Measurements from ENCODE around the gene KCNJ6. TPM values are rescaled to one million over a fixed set of nuclear protein-coding genes. Genes with fewer than 3 reads are reported as not detected.
A peak's percentile ranks its signal among the peaks of the same experiment; 100 is the strongest.

The KCNJ6 gene
- total and polyA plus RNA-seq, 2 of the 8 experiments (the other 6 are each of a cell fraction or from before 2014, with no cell fraction given) = 0.51 to 1.2 TPM

- POLR2A ChIA-PET (ENCODE audit: partially characterized antibody) = no interaction called here
- no peak for DNase-seq (ENCODE audit: low read depth in 1 of 2, low spot score in 2 of 2)
- 0 out of 2 replicates have a peak overlapping the region, but pooled peaks have one; percentile 12 for H2BK5ac ChIP-seq (ENCODE audit: low read depth, low read length)
- TF ChIP-seq SIX5 (IDR thresholded peaks at IDR 0.05; ENCODE audit: low read depth, low read length) (no peak), SIN3A (conservative IDR thresholded peaks at IDR 0.05 in 1 of 2, IDR thresholded peaks at IDR 0.05 in 1 of 2; ENCODE audit: low read depth in 1 of 2, low read length in 2 of 2) (no peak), NANOG (IDR thresholded peaks at IDR 0.05; ENCODE audit: insufficient read depth, low read depth, low read length, poor library complexity, severe bottlenecking) (no peak), RNF2 (IDR thresholded peaks at IDR 0.05; ENCODE audit: borderline replicate concordance, low read depth, low read length, missing control alignments, poor library complexity, severe bottlenecking) (no peak), SP2 (IDR thresholded peaks at IDR 0.05; ENCODE audit: low read length) (no peak), USF2 (IDR thresholded peaks at IDR 0.05; ENCODE audit: low read length) (no peak), RXRA (IDR thresholded peaks at IDR 0.05; ENCODE audit: insufficient read depth, low read depth, low read length) (no peak), EZH2 (IDR thresholded peaks at IDR 0.05; ENCODE audit: low read depth, low read length, severe bottlenecking) (no peak), FOSL1 (IDR thresholded peaks at IDR 0.05; ENCODE audit: insufficient read depth, low read depth, low read length) (no peak), RBBP5 (IDR thresholded peaks at IDR 0.05; ENCODE audit: borderline replicate concordance, low read depth, low read length) (no peak), CBX5 (IDR thresholded peaks at IDR 0.05; ENCODE audit: low read depth, low read length) (no peak)
Observed at GRCh38 chr21:37614351-37614875, 301.8 kb downstream of the KCNJ6 start.

More at GRCh38 chr21:37614351-37614875, 301.8 kb downstream of the KCNJ6 start:
- no peak overlapping the region for H3K9ac ChIP-seq (replicated peaks in 1 of 4; ENCODE audit: extremely low read depth in 1 of 4, low read depth in 3 of 4, low read length in 3 of 4)
- H3K14ac ChIP-seq (ENCODE audit: insufficient read length) = no peak overlapping the region
- H3K4ac ChIP-seq (replicated peaks; ENCODE audit: insufficient read length, low read depth, low read length) = peak overlapping the region; percentile 61
- no peak overlapping the region for H3K18ac ChIP-seq (ENCODE audit: extremely low read depth, low read length)
- H4K5ac ChIP-seq (ENCODE audit: insufficient read length, low read depth, low read length) = no peak overlapping the region
- FAIRE-seq = no peak
- H3K27ac ChIP-seq (ENCODE audit: low read depth, low read length) = no peak overlapping the region
- no peak overlapping the region for H4K8ac ChIP-seq (ENCODE audit: extremely low read depth, insufficient read depth, low read length)
- H3K9me3 ChIP-seq (ENCODE audit: insufficient read depth in 2 of 2, low read depth in 1 of 2, low read length in 1 of 2) = peaks cover 3 to 4% of the 10 kb centered on the region in 2 experiments; a peak in 2 of 4 replicates
- peak overlapping the region; percentile 56; the same call in 1 of the 2 replicates for H2AK5ac ChIP-seq (ENCODE audit: low read depth, low read length)
- H2BK120ac ChIP-seq (replicated peaks; ENCODE audit: low read depth, low read length) = no peak overlapping the region
- H3K79me2 ChIP-seq (ENCODE audit: control insufficient read depth in 1 of 2, insufficient read depth in 2 of 2, low read length in 2 of 2) = no peaks in the 10 kb centered on the region
- H3K36me3 ChIP-seq (ENCODE audit: control insufficient read depth in 2 of 4, insufficient read depth in 4 of 4, low read length in 3 of 4) = no peaks in the 10 kb centered on the region
- no peaks in the 10 kb centered on the region for H3K4me1 ChIP-seq (replicated peaks in 1 of 4; ENCODE audit: control insufficient read depth in 3 of 4, insufficient read depth in 4 of 4, low read length in 3 of 4)
- H3K23me2 ChIP-seq (ENCODE audit: low read depth, low read length) = peaks cover 3% of the 10 kb centered on the region
- no peaks in the 10 kb centered on the region for H3K27me3 ChIP-seq (replicated peaks in 1 of 4; ENCODE audit: control insufficient read depth in 3 of 4, extremely low read depth in 1 of 4, insufficient read depth in 3 of 4, low read length in 3 of 4)
- H3K4me3 ChIP-seq (ENCODE audit: extremely low read depth in 1 of 4, insufficient read depth in 2 of 4, low read depth in 3 of 4, low read length in 4 of 4) = no peak overlapping the region
- no peak overlapping the region; the same call in 1 of the 2 replicates for H2BK20ac ChIP-seq (ENCODE audit: low read length)
- no peaks in the 10 kb centered on the region for H3K79me1 ChIP-seq (ENCODE audit: low read depth, low read length)
- peak overlapping the region; percentile 68; the same call in 1 of the 2 replicates for H2BK12ac ChIP-seq (ENCODE audit: low read depth, low read length)
- H2BK15ac ChIP-seq (ENCODE audit: low read length) = no peak overlapping the region; the same call in 1 of the 2 replicates
- peak overlapping the region; percentile 94 for H4K91ac ChIP-seq (replicated peaks; ENCODE audit: insufficient read length, low read length)
- CTCF ChIA-PET (ENCODE audit: partially characterized antibody) = interaction anchor here (1.1 kb wide), 1 partner anchor 60 kb away, joined by 5 read pairs; no protein-coding TSS in a partner anchor
- H2AFZ ChIP-seq (ENCODE audit: low read length) = no peak overlapping the region
- no peak overlapping the region for H3K4me2 ChIP-seq (ENCODE audit: insufficient read depth in 1 of 2, low read depth in 2 of 2, low read length in 2 of 2)
- H3K23ac ChIP-seq (ENCODE audit: insufficient read length) = no peak overlapping the region
- H4K20me1 ChIP-seq (replicated peaks in 1 of 2; ENCODE audit: control insufficient read depth in 1 of 2, insufficient read depth in 2 of 2, low read length in 2 of 2) = peaks cover 0 to 2% of the 10 kb centered on the region in 2 experiments
- WGBS, 2 experiments (ENCODE audit: extremely low coverage in 1 of 2, insufficient coverage in 1 of 2, insufficient read length in 1 of 2, insufficient replicate concordance in 2 of 2, low coverage in 1 of 2, low lambda C conversion rate in 2 of 2, missing lambda C conversion rate in 1 of 2) = 73% methylated on average over 11 of the region's 11 CpGs; no CpG with 5 or more reads in 1 of the 2 experiments
- H3K56ac ChIP-seq (replicated peaks; ENCODE audit: insufficient read length, low read depth, low read length) = no peak overlapping the region
